ENCODE data around the gene VWA8. TPM values are rescaled to one million over a fixed set of nuclear protein-coding genes. Genes with fewer than 3 reads are reported as not detected.

The VWA8 gene
- total and polyA plus RNA-seq, 7 experiments from 2014 or later = 4.8 to 26.3 (median 21.6) TPM

- Histone ChIP-seq H3K36me3 (ENCODE audit: control insufficient read depth in 2 of 3, insufficient read depth in 3 of 3, low read length in 3 of 3) (no peaks in the 10 kb centered on the region), H3K4me3 (ENCODE audit: low read length) (no peak overlapping the region), H3K4me1 (ENCODE audit: control insufficient read depth in 2 of 2, insufficient read depth in 2 of 2, low read length in 2 of 2) (no peaks in the 10 kb centered on the region), H3K27ac (ENCODE audit: low read depth, low read length) (no peak overlapping the region), H3K9me3 (ENCODE audit: control insufficient read depth in 2 of 3, low read length in 3 of 3) (no peaks in the 10 kb centered on the region), H3K27me3 (ENCODE audit: control insufficient read depth in 2 of 2, insufficient read depth in 2 of 2, low read length in 2 of 2) (no peaks in the 10 kb centered on the region)
- no peak for ATAC-seq
- Mint-ChIP-seq H3K4me1 (peaks cover 0 to 11% (median 2%) of the 10 kb centered on the region in 7 donors), H3K9me3 (peaks cover 0 to 9% (median 2%) of the 10 kb centered on the region in 11 donors), H3K4me3 (no peak overlapping the region), H3K27me3 (no peaks in the 10 kb centered on the region), H3K27ac (no peak overlapping the region), H3K36me3 (peaks cover 0 to 4% (median 0%) of the 10 kb centered on the region in 5 donors)
- no peak for DNase-seq
- CTCF ChIA-PET = no interaction called here
- intact Hi-C loops (cut with micrococcal nuclease) = no loop called here
- POLR2A ChIA-PET = no interaction called here
These were observed 440.0 kb downstream of the VWA8 start for GRCh38 chr13:41520660-41521630.

DNA sequence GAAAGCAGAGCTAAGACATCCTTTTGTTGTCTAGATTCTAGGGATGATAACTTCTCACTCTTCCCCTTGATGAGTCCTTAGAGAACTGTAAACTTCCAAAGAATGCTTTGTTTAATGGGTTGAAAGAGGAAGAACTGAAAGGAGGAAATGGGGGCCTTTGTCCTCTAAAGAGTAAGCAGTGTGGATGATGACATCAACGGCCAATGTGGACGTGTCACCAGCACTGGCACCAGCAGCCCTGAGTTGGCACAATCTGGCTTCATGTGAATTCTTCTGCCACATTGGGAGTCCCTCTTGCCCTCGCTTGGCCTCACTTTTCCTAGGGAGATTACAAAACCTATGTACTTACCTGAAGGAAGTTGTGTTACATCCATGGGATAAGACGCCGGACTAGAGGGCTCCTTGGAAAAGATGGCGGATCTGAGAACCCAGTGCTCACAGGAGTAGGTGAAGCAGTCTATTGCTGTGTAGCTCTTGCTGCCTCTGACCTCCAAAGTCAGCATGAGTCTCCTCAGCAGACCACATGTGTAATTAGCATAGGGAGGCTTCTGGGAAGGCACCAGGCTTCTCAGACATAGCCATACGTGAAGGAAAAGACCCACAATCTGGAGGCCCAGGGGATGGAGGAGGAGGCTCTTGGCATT, 440.8 kb downstream of the VWA8 start:
- Mint-ChIP-seq H3K27me3 (no peaks in the 10 kb centered on the region), H3K27ac (peak overlapping the region in 1 of 9 donors; percentile 4), H3K36me3 (peaks cover 0 to 4% (median 0%) of the 10 kb centered on the region in 5 donors), H3K9me3 (peaks cover 0 to 9% (median under 1%) of the 10 kb centered on the region in 11 donors), H3K4me3 (no peak overlapping the region), H3K4me1 (peaks cover 0 to 11% (median under 1%) of the 10 kb centered on the region in 7 donors)
- Histone ChIP-seq H3K9me3 (ENCODE audit: control insufficient read depth in 2 of 3, low read length in 3 of 3) (no peaks in the 10 kb centered on the region), H3K27ac (ENCODE audit: low read depth, low read length) (no peak overlapping the region), H3K27me3 (ENCODE audit: control insufficient read depth in 2 of 2, insufficient read depth in 2 of 2, low read length in 2 of 2) (no peaks in the 10 kb centered on the region), H3K4me1 (ENCODE audit: control insufficient read depth in 2 of 2, insufficient read depth in 2 of 2, low read length in 2 of 2) (no peaks in the 10 kb centered on the region), H3K4me3 (ENCODE audit: low read length) (no peak overlapping the region), H3K36me3 (ENCODE audit: control insufficient read depth in 2 of 3, insufficient read depth in 3 of 3, low read length in 3 of 3) (no peaks in the 10 kb centered on the region)
- ChIA-PET CTCF (no interaction called here), POLR2A (no interaction called here)
- ATAC-seq (peak; percentile 80), DNase-seq (no peak)
- intact Hi-C loops (cut with micrococcal nuclease) = no loop called here

Small RNA genes within 50 kb of the gene (microRNA-seq; reads per million reads assigned to microRNA genes)
- gene MIR5006 (ENCODE audit: borderline microRNAs expressed) = not detected

Other genes with a start within 250 kb of the VWA8 start
- gene DGKH, start 87.5 kb upstream of the VWA8 start, total RNA-seq = 10 to 100 TPM in 1 of 5 experiments, 1 to 10 TPM in 4; 6.5 to 16.4 (median 7.1) TPM
- 1 to 10 TPM in 1 of 2 donors, under 1 TPM in 1; 0.85 to 1.2 TPM for gene DGKH, start 87.5 kb upstream of the VWA8 start, polyA plus RNA-seq